Measurements from ENCODE around the gene TTC28.

DNA sequence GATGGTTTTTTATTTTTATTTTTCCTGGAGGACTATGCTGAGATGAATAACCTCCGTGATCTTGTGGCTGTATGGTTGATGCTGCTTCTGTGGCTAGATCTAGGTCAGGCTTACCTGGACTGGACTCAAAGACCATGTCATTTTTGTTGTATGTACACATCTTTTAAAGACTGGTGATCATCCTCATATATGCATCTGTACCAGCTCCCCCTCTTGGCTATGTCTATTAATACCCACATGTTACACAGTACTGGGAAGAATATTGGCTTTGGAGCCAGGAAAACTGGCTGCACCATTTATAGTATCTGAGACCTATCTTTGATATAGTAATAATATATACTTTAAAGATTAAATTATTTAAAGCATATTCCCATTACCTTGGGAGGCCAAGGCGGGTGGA lies 742.2 kb downstream of the TTC28 start:
- TF ChIP-seq EP300 (IDR thresholded peaks at IDR 0.05) (no peak), POLR2A (IDR thresholded peaks at IDR 0.05; ENCODE audit: low read depth) (no peak)

Measured in esophagus muscularis mucosa (tissue), 2 donors.